Liver (tissue), 9 donors: ENCODE results near the gene LILRB3. TPM values are rescaled to one million over a fixed set of nuclear protein-coding genes. Genes with fewer than 3 reads are reported as not detected.

ENCODE experiments used
- DNase-seq: peaks from one replicate; pipeline ENCODE4 v3.0.0-alpha.2; 2017; ENCODE audit warnings: low spot score
- H3K27ac ChIP-seq, 2 donors: one replicate each; pipeline ENCODE4 v1.7.0; 2013; ENCODE audit warnings: inconsistent platforms in 2 of 2, low read length in 2 of 2, control low read depth in 1 of 2, low read depth in 1 of 2, mild to moderate bottlenecking in 1 of 2
- H3K27me3 ChIP-seq, 4 donors: one replicate each; pipeline versions ENCODE4 v1.6.1 to v1.7.0; 2013; ENCODE audit warnings: low read length in 3 of 4, inconsistent platforms in 1 of 4, mild to moderate bottlenecking in 1 of 4, moderate library complexity in 1 of 4; ENCODE audit not compliant: control insufficient read depth in 4 of 4, insufficient read depth in 4 of 4
- H3K36me3 ChIP-seq, 4 donors: one replicate each; pipeline versions ENCODE4 v1.6.1 to v1.7.0; 2013; ENCODE audit warnings: low read length in 3 of 4, mild to moderate bottlenecking in 3 of 4, low read depth in 1 of 4, moderate library complexity in 1 of 4; ENCODE audit not compliant: control insufficient read depth in 4 of 4, insufficient read depth in 3 of 4
- H3K4me1 ChIP-seq, 4 donors: one replicate each; pipeline versions ENCODE4 v1.6.1 to v1.7.0; 2013; ENCODE audit warnings: low read length in 3 of 4, mild to moderate bottlenecking in 3 of 4, moderate library complexity in 1 of 4; ENCODE audit not compliant: control insufficient read depth in 4 of 4, insufficient read depth in 4 of 4
- H3K4me3 ChIP-seq, 3 donors: one replicate each; pipeline versions ENCODE4 v1.6.1 to v1.7.0; 2013; ENCODE audit warnings: low read length in 3 of 3, control low read depth in 1 of 3, low read depth in 1 of 3, mild to moderate bottlenecking in 1 of 3
- H3K9ac ChIP-seq, 2 donors: one replicate each; pipeline ENCODE4 v1.7.0; 2013; ENCODE audit warnings: low read length in 2 of 2, mild to moderate bottlenecking in 2 of 2, moderate library complexity in 2 of 2, control low read depth in 1 of 2, low read depth in 1 of 2
- H3K9me3 ChIP-seq, 4 donors: one replicate each; pipeline versions ENCODE4 v1.6.1 to v1.7.0; 2013; ENCODE audit warnings: low read length in 3 of 4; ENCODE audit not compliant: control insufficient read depth in 4 of 4
- EGR1 ChIP-seq, 2 donors: IDR thresholded peaks; 2 replicates each; pipeline ENCODE4 v1.6.1; 2016 to 2018; ENCODE audit warnings: antibody characterized with exemption in 2 of 2, low read depth in 2 of 2
- FOXA1 ChIP-seq: IDR thresholded peaks from 2 replicates; pipeline ENCODE4 v1.6.1; 2016; ENCODE audit warnings: antibody characterized with exemption
- FOXA2 ChIP-seq: IDR thresholded peaks from 2 replicates; pipeline ENCODE4 v1.6.1; 2016; ENCODE audit warnings: antibody characterized with exemption
- GABPA ChIP-seq, 2 donors: IDR thresholded peaks in 1 of 2; conservative IDR thresholded peaks in 1 of 2; 2 replicates each; pipeline ENCODE4 v1.6.1; 2016; ENCODE audit warnings: antibody characterized with exemption in 2 of 2, mild to moderate bottlenecking in 1 of 2, moderate library complexity in 1 of 2
- JUND ChIP-seq, 2 donors: IDR thresholded peaks; 2 replicates each; pipeline ENCODE4 v1.6.1; 2016; ENCODE audit warnings: antibody characterized with exemption in 2 of 2
- RAD21 ChIP-seq, 2 donors: IDR thresholded peaks; 2 replicates each; pipeline ENCODE4 v1.6.1; 2016; ENCODE audit warnings: antibody characterized with exemption in 2 of 2, mild to moderate bottlenecking in 2 of 2
- WGBS: extraction: QIAGEN DNeasy Blood & Tissue Kit; methylation state at CpG from one replicate; pipeline ENCODE4 v1.1.7; 2013; 5-methylcytosine and 5-hydroxymethylcytosine counted together
- polyA plus RNA-seq, 2 donors: library from polyadenylated mRNA; stranded (reverse) in 1 of 2; unstranded in 1 of 2; fragments of 200-250 nt in 1 of 2; fragments of >200 nt in 1 of 2; fragmentation: Nextera tagmentation in 1 of 2; extraction: Ambion mirVana in 1 of 2; gene quantifications; one replicate each; pipeline versions ENCODE4 v1.2.1 to v1.2.3, GENCODE V29; 2013 to 2015
- total RNA-seq, 2 donors: library from RNA; depleted of rRNA; stranded (reverse); fragments of >200 nt; gene quantifications; one replicate each; pipeline ENCODE4 v1.2.3, GENCODE V29; 2014
- TF ChIP-seq, protein P1 (sequence below): fragments of 150-350 bp; IDR thresholded peaks from 2 replicates; pipeline ENCODE4 v1.5.1; 2017; ENCODE audit warnings: improper control_type of control experiment, low read depth, low read length; ENCODE audit not compliant: missing input control
- TF ChIP-seq, protein P2 (sequence below): IDR thresholded peaks from 2 replicates; pipeline ENCODE4 v1.6.1; 2016; ENCODE audit warnings: antibody characterized with exemption
- TF ChIP-seq, protein P3 (sequence below): IDR thresholded peaks from 2 replicates; pipeline ENCODE4 v1.6.1; 2016; ENCODE audit warnings: antibody characterized with exemption
- TF ChIP-seq, protein P4 (sequence below): IDR thresholded peaks from 2 replicates; pipeline ENCODE4 v1.6.1; 2016; ENCODE audit warnings: antibody characterized with exemption, mild to moderate bottlenecking
- donor health status: healthy.
- donor health status: healthy.
- donor health status: healthy.
- donor health status: healthy.
- donor health status: healthy.

The LILRB3 gene
- total and polyA plus RNA-seq, 4 donors: 2.2 to 10.5 (median 3.3) TPM

DNA sequence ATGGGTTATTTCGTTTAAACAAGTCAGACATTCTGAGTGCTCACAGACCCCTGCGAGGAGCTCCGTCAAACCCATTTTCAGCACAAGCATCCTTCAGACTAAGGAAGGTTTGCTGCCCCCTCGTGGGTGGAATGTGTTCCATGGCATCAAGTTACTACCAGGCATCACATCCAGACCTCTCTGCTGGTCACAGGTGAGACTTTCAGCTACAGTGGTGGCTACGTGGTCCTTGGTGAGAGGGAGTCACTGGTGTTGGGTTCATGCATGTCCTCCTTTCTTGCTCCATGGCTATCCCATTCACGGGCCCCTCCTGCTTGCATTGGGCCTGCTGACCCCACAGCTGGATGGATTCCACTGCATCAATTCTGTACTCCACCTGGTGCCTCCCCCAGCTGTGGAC is 43.3 kb upstream of the LILRB3 start:
- 5% methylated on average over 6 of the region's 6 CpGs for WGBS
- TF ChIP-seq, protein P1, sequence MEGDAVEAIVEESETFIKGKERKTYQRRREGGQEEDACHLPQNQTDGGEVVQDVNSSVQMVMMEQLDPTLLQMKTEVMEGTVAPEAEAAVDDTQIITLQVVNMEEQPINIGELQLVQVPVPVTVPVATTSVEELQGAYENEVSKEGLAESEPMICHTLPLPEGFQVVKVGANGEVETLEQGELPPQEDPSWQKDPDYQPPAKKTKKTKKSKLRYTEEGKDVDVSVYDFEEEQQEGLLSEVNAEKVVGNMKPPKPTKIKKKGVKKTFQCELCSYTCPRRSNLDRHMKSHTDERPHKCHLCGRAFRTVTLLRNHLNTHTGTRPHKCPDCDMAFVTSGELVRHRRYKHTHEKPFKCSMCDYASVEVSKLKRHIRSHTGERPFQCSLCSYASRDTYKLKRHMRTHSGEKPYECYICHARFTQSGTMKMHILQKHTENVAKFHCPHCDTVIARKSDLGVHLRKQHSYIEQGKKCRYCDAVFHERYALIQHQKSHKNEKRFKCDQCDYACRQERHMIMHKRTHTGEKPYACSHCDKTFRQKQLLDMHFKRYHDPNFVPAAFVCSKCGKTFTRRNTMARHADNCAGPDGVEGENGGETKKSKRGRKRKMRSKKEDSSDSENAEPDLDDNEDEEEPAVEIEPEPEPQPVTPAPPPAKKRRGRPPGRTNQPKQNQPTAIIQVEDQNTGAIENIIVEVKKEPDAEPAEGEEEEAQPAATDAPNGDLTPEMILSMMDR: peak; percentile 71
- TF ChIP-seq, protein P2, sequence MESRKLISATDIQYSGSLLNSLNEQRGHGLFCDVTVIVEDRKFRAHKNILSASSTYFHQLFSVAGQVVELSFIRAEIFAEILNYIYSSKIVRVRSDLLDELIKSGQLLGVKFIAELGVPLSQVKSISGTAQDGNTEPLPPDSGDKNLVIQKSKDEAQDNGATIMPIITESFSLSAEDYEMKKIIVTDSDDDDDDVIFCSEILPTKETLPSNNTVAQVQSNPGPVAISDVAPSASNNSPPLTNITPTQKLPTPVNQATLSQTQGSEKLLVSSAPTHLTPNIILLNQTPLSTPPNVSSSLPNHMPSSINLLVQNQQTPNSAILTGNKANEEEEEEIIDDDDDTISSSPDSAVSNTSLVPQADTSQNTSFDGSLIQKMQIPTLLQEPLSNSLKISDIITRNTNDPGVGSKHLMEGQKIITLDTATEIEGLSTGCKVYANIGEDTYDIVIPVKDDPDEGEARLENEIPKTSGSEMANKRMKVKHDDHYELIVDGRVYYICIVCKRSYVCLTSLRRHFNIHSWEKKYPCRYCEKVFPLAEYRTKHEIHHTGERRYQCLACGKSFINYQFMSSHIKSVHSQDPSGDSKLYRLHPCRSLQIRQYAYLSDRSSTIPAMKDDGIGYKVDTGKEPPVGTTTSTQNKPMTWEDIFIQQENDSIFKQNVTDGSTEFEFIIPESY: no peak
- peak; percentile 32 to 72 for TF ChIP-seq RAD21 (IDR thresholded peaks at IDR 0.05)
- H3K27me3 ChIP-seq: peaks cover 0 to 2% (median 0%) of the 10 kb centered on the region in 4 donors
- H3K9me3 ChIP-seq: no peaks in the 10 kb centered on the region
- no peak overlapping the region for H3K4me3 ChIP-seq
- H3K36me3 ChIP-seq: no peaks in the 10 kb centered on the region
- no peaks in the 10 kb centered on the region for H3K4me1 ChIP-seq
- no peak overlapping the region for H3K27ac ChIP-seq
- no peak overlapping the region for H3K9ac ChIP-seq
- peak; percentile 70 for DNase-seq

DNA sequence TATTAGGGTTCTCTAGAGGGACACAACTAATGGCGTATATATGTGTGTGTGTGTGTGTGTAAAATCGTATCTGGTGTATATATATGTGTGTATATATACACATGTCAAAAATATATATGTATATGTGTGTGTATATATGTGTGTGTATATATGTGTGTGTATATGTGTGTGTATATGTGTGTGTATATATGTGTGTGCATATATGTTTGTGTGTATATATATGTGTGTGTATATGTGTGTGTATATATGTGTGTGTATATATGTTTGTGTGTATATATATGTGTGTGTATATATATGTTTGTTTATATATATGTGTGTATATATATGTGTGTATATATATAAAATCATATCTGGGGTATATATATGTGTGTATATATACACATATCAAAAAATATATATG is 39.7 kb upstream of the LILRB3 start:
- Histone ChIP-seq H3K9ac (no peak overlapping the region), H3K27me3 (peaks cover 0 to 2% (median 0%) of the 10 kb centered on the region in 4 donors), H3K27ac (no peak overlapping the region), H3K36me3 (no peaks in the 10 kb centered on the region), H3K9me3 (no peaks in the 10 kb centered on the region), H3K4me1 (no peaks in the 10 kb centered on the region), H3K4me3 (no peak overlapping the region)
- 76% methylated on average over 2 of the region's 2 CpGs for WGBS
- TF ChIP-seq, protein P3, sequence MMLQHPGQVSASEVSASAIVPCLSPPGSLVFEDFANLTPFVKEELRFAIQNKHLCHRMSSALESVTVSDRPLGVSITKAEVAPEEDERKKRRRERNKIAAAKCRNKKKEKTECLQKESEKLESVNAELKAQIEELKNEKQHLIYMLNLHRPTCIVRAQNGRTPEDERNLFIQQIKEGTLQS: no peak
- TF ChIP-seq EGR1 (IDR thresholded peaks at IDR 0.05; ENCODE audit: low read depth in 2 of 2): no peak
- no peak for TF ChIP-seq FOXA1
- TF ChIP-seq, protein P4, sequence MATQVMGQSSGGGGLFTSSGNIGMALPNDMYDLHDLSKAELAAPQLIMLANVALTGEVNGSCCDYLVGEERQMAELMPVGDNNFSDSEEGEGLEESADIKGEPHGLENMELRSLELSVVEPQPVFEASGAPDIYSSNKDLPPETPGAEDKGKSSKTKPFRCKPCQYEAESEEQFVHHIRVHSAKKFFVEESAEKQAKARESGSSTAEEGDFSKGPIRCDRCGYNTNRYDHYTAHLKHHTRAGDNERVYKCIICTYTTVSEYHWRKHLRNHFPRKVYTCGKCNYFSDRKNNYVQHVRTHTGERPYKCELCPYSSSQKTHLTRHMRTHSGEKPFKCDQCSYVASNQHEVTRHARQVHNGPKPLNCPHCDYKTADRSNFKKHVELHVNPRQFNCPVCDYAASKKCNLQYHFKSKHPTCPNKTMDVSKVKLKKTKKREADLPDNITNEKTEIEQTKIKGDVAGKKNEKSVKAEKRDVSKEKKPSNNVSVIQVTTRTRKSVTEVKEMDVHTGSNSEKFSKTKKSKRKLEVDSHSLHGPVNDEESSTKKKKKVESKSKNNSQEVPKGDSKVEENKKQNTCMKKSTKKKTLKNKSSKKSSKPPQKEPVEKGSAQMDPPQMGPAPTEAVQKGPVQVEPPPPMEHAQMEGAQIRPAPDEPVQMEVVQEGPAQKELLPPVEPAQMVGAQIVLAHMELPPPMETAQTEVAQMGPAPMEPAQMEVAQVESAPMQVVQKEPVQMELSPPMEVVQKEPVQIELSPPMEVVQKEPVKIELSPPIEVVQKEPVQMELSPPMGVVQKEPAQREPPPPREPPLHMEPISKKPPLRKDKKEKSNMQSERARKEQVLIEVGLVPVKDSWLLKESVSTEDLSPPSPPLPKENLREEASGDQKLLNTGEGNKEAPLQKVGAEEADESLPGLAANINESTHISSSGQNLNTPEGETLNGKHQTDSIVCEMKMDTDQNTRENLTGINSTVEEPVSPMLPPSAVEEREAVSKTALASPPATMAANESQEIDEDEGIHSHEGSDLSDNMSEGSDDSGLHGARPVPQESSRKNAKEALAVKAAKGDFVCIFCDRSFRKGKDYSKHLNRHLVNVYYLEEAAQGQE: no peak
- TF ChIP-seq, protein P2: no peak
- no peak for TF ChIP-seq JUND (IDR thresholded peaks at IDR 0.05)
- no peak for TF ChIP-seq GABPA (IDR thresholded peaks at IDR 0.05 in 1 of 2, conservative IDR thresholded peaks at IDR 0.05 in 1 of 2)
- TF ChIP-seq FOXA2: no peak
- no peak for DNase-seq
